NT2/D1 (cell line): ENCODE measurements around the gene ANXA3.

Source experiments
- SUZ12 ChIP-seq: IDR thresholded peaks from 2 replicates; pipeline ENCODE4 v1.6.1; 2011; ENCODE audit not compliant: insufficient read length, insufficient read depth; ENCODE audit errors: extremely low read depth
- YY1 ChIP-seq: IDR thresholded peaks from 2 replicates; pipeline ENCODE4 v1.6.1; 2011; ENCODE audit not compliant: insufficient read length, insufficient read depth

- TF ChIP-seq SUZ12 (no peak), YY1 (no peak)
Measured at GRCh38 chr4:78609580-78609979, 58.0 kb downstream of the ANXA3 start.
